ENCODE data around the gene MMP21.

GRCh38 chr10:125761961-125762360 lies 13.7 kb downstream of the MMP21 start:
- no peak for TF ChIP-seq POLR2A (IDR thresholded peaks at IDR 0.05)
- TF ChIP-seq POLR2AphosphoS5 (IDR thresholded peaks at IDR 0.05): no peak
- TF ChIP-seq CTCF (IDR thresholded peaks at IDR 0.05): no peak
